GM12872 (cell line): ENCODE data around the gene RETREG2.
A peak's percentile ranks its signal among the peaks of the same experiment; 100 is the strongest.

Source experiments
- TF ChIP-seq, protein P1 (sequence below): IDR thresholded peaks from 3 replicates; pipeline ENCODE4 v1.5.1; 2011; ENCODE audit warnings: low read depth, mild to moderate bottlenecking, low read length, moderate library complexity; ENCODE audit not compliant: insufficient read depth

RETREG2 gene

DNA sequence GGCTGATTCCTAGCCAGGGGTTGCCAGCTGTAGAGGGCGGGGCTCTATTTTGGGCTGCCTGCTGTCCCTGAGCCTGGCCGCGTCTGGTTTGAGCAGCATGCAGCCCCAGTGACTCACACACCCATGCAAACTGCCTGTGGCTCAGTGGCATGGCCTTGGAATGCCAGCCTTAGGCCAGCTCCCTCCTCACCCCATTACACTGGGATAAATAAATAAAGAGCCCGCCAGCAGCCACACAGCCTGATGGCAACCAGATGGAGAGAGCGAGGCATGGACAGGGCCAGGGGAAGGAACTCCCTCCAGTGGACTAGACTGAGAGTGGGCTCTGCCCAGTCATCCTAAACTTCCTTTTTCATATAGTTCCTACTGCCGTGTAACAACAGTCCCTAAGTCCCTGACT is 35.7 kb upstream of the RETREG2 start:
- TF ChIP-seq, protein P1, sequence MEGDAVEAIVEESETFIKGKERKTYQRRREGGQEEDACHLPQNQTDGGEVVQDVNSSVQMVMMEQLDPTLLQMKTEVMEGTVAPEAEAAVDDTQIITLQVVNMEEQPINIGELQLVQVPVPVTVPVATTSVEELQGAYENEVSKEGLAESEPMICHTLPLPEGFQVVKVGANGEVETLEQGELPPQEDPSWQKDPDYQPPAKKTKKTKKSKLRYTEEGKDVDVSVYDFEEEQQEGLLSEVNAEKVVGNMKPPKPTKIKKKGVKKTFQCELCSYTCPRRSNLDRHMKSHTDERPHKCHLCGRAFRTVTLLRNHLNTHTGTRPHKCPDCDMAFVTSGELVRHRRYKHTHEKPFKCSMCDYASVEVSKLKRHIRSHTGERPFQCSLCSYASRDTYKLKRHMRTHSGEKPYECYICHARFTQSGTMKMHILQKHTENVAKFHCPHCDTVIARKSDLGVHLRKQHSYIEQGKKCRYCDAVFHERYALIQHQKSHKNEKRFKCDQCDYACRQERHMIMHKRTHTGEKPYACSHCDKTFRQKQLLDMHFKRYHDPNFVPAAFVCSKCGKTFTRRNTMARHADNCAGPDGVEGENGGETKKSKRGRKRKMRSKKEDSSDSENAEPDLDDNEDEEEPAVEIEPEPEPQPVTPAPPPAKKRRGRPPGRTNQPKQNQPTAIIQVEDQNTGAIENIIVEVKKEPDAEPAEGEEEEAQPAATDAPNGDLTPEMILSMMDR: no peak

DNA sequence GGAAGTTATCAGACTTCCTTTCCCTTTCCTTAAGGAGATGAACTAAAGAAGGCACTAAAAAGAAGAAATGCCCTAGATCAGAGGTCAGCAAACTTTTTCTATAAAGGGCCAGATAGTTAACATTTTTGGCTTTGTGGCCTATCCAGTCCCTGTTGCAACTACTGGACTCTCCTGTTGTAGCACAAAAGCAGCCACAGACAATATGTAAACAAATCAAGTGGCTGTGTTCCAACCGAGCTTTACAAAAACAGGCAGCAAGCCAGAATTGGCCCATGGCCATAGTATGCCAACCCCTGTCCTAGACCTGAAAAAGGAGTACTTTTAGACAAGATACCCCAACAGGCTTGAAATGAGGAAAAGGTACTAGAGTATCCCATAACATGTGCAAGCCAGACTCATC is 28.4 kb upstream of the RETREG2 start:
- TF ChIP-seq, protein P1: no peak

DNA sequence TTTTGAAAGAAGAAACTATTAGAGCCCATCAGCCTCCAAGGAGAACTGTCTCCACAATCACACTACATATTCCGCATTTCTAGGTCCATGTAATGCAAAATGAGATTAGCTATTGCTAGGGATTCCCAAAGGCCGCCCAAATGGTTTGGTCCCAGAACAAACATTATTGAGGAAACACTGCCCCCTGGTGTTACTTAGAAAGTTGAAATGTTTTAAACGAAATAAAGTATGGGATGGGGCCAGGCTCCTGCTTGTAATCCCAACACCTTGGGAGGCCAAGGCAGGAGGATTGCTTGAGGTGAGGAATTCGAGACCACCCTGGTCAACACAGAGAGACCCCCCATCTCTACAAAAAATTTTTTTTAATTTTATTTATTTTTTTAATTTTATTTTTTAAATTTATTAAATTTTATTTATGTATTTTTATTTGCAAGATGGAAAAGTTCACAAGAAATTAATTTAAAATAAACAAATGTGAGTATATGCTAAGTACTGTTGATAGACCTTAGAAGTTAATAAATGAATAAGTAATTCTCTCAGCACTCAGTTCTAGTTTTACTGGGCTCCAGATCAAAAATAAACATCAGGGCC is 22.9 kb upstream of the RETREG2 start:
- TF ChIP-seq, protein P1: peak; percentile 38; the same call in 2 of the 3 replicates

DNA sequence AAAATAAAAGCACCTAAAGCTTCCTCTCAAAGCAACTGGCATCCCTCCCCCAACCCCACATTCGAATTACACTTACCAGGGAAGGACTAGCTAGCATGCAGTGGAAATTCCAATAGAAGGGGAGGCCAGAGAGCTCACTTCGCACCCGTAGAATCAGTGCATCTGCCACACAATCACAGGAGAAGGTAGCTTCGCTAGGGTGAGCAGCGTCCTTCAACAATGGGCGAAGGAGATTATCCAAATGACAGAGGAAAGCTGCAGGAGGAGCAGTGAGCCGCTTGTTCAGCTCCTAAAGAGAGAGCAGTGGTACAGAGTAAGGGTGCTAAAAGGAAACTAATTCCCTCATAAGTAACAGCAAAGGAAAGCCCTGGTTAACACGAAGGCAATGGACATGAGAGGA is 20.7 kb upstream of the RETREG2 start:
- TF ChIP-seq, protein P1: no peak

DNA sequence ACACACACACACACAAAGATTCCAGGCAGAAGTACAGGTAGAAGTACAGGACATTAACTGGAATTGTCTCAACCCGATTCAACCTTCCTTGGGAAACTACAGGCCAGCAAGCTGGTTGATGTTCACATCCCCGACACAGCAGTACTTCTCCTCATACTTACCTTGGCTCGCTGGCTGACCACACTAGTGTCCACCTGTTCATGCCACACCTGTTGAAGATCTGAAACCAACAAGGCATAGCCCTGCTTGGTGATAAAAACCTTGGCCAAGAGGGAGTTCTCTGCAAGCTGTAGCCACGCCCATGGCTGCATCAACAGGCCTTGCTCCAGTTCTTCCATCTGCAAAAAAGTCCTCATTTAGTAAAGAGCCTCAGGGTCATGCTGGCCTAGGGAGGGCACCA is 20.1 kb upstream of the RETREG2 start:
- TF ChIP-seq, protein P1: no peak

DNA sequence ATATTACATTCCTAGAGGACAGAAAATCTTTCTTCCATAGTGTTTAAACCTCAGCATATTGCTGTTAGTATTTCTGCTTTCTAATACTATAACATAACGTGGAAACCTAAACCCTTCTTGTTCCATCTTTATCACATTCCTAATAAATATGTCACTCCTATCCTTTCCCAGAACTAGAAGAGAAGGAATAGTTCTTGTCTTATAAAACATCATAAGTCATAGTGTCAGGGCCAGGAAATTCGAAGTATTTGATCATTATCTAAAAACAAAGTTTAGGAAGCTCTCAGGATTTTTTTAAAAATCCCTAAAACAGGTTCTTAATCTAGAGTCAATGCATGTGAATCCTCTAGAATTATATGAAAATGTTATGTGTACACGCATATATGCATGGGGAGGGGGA is 19.5 kb upstream of the RETREG2 start:
- TF ChIP-seq, protein P1: no peak

DNA sequence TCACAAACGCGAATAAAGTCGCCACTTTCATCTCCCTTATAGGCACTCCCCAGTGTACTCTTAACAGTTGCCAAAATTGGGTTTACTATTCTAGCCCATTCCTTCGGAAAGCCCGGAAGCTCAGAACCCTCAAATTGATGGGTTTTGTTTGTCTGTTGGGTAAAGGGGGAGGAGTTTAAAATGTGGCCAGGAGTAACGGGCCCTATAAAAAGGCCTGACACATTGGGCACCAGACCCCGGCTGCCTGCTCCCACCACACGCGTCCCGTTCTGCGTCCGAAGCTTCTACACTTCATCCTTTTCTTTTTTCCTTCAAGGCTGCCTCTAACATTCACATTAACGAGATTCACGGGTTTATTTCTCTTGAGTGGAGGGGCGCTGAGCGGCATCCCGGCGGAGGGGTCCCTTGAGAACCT is 18.3 kb upstream of the RETREG2 start:
- TF ChIP-seq, protein P1: no peak
